ENCODE results near the gene CLIP4. TPM values are rescaled to one million over a fixed set of nuclear protein-coding genes. Genes with fewer than 3 reads are reported as not detected.

CLIP4 gene
- polyA plus RNA-seq, 1 of the 3 experiments (the other 2 are of a cell fraction) = 12.7 TPM

GRCh38 chr2:29164091-29164846 lies 49.1 kb downstream of the CLIP4 start:
- H3K4me1 ChIP-seq (ENCODE audit: control insufficient read depth in 1 of 2, insufficient read depth in 2 of 2, low read depth in 1 of 2, low read length in 1 of 2) = peaks cover 14 to 34% of the 10 kb centered on the region in 2 experiments; a peak in 3 of 4 replicates
- WGBS (ENCODE audit: low lambda C conversion rate) = 75% methylated on average over 5 of the region's 5 CpGs
- peak; percentile 31 for DNase-seq
- no peaks in the 10 kb centered on the region for H3K9me2 ChIP-seq
- H4K20me1 ChIP-seq (ENCODE audit: insufficient read depth) = no peaks in the 10 kb centered on the region
- peak overlapping the region in 1 of 2 experiments; percentile 94; a peak in 2 of 4 replicates for H3K27ac ChIP-seq (ENCODE audit: low read depth in 2 of 2, low read length in 1 of 2)
- H3K9ac ChIP-seq = no peak overlapping the region
- no peak overlapping the region for H3K4me3 ChIP-seq (ENCODE audit: low read depth in 2 of 2, low read length in 1 of 2)
- CTCF ChIA-PET = interaction anchor here (0.6 to 2.9 kb wide), 9 partner anchors 8 to 758 kb away, joined by 3 to 11 read pairs (median 4); partner anchors contain the start of gene ALK
- POLR2A ChIA-PET = no interaction called here
- H3K36me3 ChIP-seq (replicated peaks in 1 of 2; ENCODE audit: control insufficient read depth in 1 of 2, insufficient read depth in 2 of 2, low read length in 1 of 2) = peaks cover 19 to 47% of the 10 kb centered on the region in 2 experiments
- H3K79me2 ChIP-seq (ENCODE audit: insufficient read depth) = no peaks in the 10 kb centered on the region
- TF ChIP-seq GATA2 (CRISPR knock-in tag; IDR thresholded peaks at IDR 0.05) = peak; percentile 80
- TF ChIP-seq IRF3 (IDR thresholded peaks at IDR 0.05; ENCODE audit: low read depth, low read length) = no peak
- peak in 1 of 2 experiments; percentile 23; a peak in 1 of 4 replicates for TF ChIP-seq EP300 (IDR thresholded peaks at IDR 0.05; ENCODE audit: borderline replicate concordance in 1 of 2, low read depth in 1 of 2, low read length in 1 of 2)
- TF ChIP-seq FOXJ3 (CRISPR knock-in tag; IDR thresholded peaks at IDR 0.05) = no peak
- no peaks in the 10 kb centered on the region for H3K9me3 ChIP-seq
- no peak overlapping the region for H2AFZ ChIP-seq (ENCODE audit: low read depth)
- H3K4me2 ChIP-seq = no peak overlapping the region
- no peaks in the 10 kb centered on the region for H3F3A ChIP-seq (replicated peaks; ENCODE audit: insufficient read depth)
- no peaks in the 10 kb centered on the region for H3K27me3 ChIP-seq (ENCODE audit: insufficient read depth)

GRCh38 chr2:29165362-29166241 lies 50.4 kb downstream of the CLIP4 start:
- no peaks in the 10 kb centered on the region for H3K9me2 ChIP-seq
- H3K79me2 ChIP-seq (ENCODE audit: insufficient read depth) = no peaks in the 10 kb centered on the region
- H2AFZ ChIP-seq (ENCODE audit: low read depth) = no peak overlapping the region
- peaks cover 17 to 37% of the 10 kb centered on the region in 2 experiments for H3K36me3 ChIP-seq (replicated peaks in 1 of 2; ENCODE audit: control insufficient read depth in 1 of 2, insufficient read depth in 2 of 2, low read length in 1 of 2)
- no peak for DNase-seq
- no peak overlapping the region for H3K9ac ChIP-seq
- no peak overlapping the region; the same call in 1 of the 2 replicates for H3K4me2 ChIP-seq
- H3F3A ChIP-seq (replicated peaks; ENCODE audit: insufficient read depth) = no peaks in the 10 kb centered on the region
- no peaks in the 10 kb centered on the region for H3K27me3 ChIP-seq (ENCODE audit: insufficient read depth)
- WGBS (ENCODE audit: low lambda C conversion rate) = 51% methylated on average over 8 of the region's 8 CpGs
- no peaks in the 10 kb centered on the region for H4K20me1 ChIP-seq (ENCODE audit: insufficient read depth)
- no peaks in the 10 kb centered on the region for H3K9me3 ChIP-seq
- POLR2A ChIA-PET = no interaction called here
- no peak overlapping the region for H3K4me3 ChIP-seq (ENCODE audit: low read depth in 2 of 2, low read length in 1 of 2)
- CTCF ChIA-PET = interaction anchor here (1.1 to 2.9 kb wide), 5 partner anchors 17 to 757 kb away, joined by 3 to 11 read pairs (median 8); partner anchors contain the start of gene ALK
- H3K4me1 ChIP-seq (ENCODE audit: control insufficient read depth in 1 of 2, insufficient read depth in 2 of 2, low read depth in 1 of 2, low read length in 1 of 2) = peaks cover 14 to 34% of the 10 kb centered on the region in 2 experiments; a peak in 3 of 4 replicates
- peak overlapping the region; percentile 8 to 94; a peak in 3 of 4 replicates for H3K27ac ChIP-seq (ENCODE audit: low read depth in 2 of 2, low read length in 1 of 2)
- TF ChIP-seq PBX3 (IDR thresholded peaks at IDR 0.05) (peak; percentile 35), SMC3 (IDR thresholded peaks at IDR 0.05; ENCODE audit: low read depth, low read length) (no peak), CTCF (IDR thresholded peaks at IDR 0.05) (no peak), MEF2A (IDR thresholded peaks at IDR 0.05; ENCODE audit: borderline replicate concordance, low read depth) (no peak), YY1 (IDR thresholded peaks at IDR 0.05; ENCODE audit: low read depth) (no peak), ELF1 (IDR thresholded peaks at IDR 0.05) (no peak), RAD21 (IDR thresholded peaks at IDR 0.05; ENCODE audit: low read length) (no peak), NRF1 (IDR thresholded peaks at IDR 0.05; ENCODE audit: low read depth, low read length) (no peak), TCF12 (IDR thresholded peaks at IDR 0.05) (no peak), POLR2AphosphoS5 (IDR thresholded peaks at IDR 0.05; ENCODE audit: low read depth, low read length) (peak; percentile 47; the same call in 1 of the 2 replicates), FOSL2 (IDR thresholded peaks at IDR 0.05; ENCODE audit: borderline replicate concordance, low read depth) (peak; percentile 63; the same call in 1 of the 2 replicates), USF2 (IDR thresholded peaks at IDR 0.05; ENCODE audit: borderline replicate concordance, low read depth, low read length) (no peak), ZBTB33 (IDR thresholded peaks at IDR 0.05; ENCODE audit: borderline replicate concordance, low read depth) (no peak), MXI1 (IDR thresholded peaks at IDR 0.05; ENCODE audit: low read depth, low read length) (no peak)

All from SK-N-SH (cell line).